GM23338 (cell line): ENCODE measurements around the gene CTXN1. TPM values are rescaled to one million over a fixed set of nuclear protein-coding genes. Genes with fewer than 3 reads are reported as not detected.

Experiments
- ATAC-seq: fragments of 200-7000 bp; cut with Tn5 transposase; 3 replicates; pipeline ENCODE4 v1.9.1; 2020
- DNase-seq: peaks from one replicate; pipeline ENCODE4 v3.0.0-alpha.2; 2015; ENCODE audit warnings: low spot score
- H2AFZ ChIP-seq: fragments of 200-600 bp; sonication (generic); 2 replicates; pipeline ENCODE4 v1.8.0; 2016; ENCODE audit warnings: antibody characterized with exemption, mild to moderate bottlenecking, moderate library complexity
- H3F3A ChIP-seq: fragments of 200-600 bp; sonication (generic); replicated peaks from 2 replicates; pipeline ENCODE4 v1.8.0; 2017; ENCODE audit warnings: antibody characterized with exemption, mixed run types, low read depth
- H3K27ac ChIP-seq: fragments of 200-600 bp; sonication (generic); 2 replicates; pipeline ENCODE4 v1.6.1; 2016; ENCODE audit warnings: low read depth
- H3K27me3 ChIP-seq: fragments of 200-600 bp; sonication (generic); 2 replicates; pipeline ENCODE4 v1.8.0; 2016; ENCODE audit warnings: mild to moderate bottlenecking, mixed run types, moderate library complexity; ENCODE audit not compliant: insufficient read depth
- H3K36me3 ChIP-seq: fragments of 200-600 bp; sonication (generic); 2 replicates; pipeline ENCODE4 v1.8.0; 2016; ENCODE audit warnings: mild to moderate bottlenecking; ENCODE audit not compliant: insufficient read depth
- H3K4me1 ChIP-seq: fragments of 200-600 bp; sonication (generic); 2 replicates; pipeline ENCODE4 v1.8.0; 2016; ENCODE audit warnings: mild to moderate bottlenecking, moderate library complexity; ENCODE audit not compliant: insufficient read depth
- H3K4me2 ChIP-seq: fragments of 200-600 bp; sonication (generic); 2 replicates; pipeline ENCODE4 v1.7.1; 2017; ENCODE audit warnings: mixed run types
- H3K4me3 ChIP-seq: fragments of 200-600 bp; sonication (generic); 2 replicates; pipeline ENCODE4 v1.6.1; 2016; ENCODE audit warnings: mixed run types
- H3K79me2 ChIP-seq: fragments of 200-600 bp; sonication (generic); replicated peaks from 2 replicates; pipeline ENCODE4 v1.8.0; 2017; ENCODE audit warnings: mild to moderate bottlenecking; ENCODE audit not compliant: insufficient read depth
- H3K9me2 ChIP-seq: fragments of 200-600 bp; sonication (generic); 2 replicates; pipeline ENCODE4 v1.8.0; 2017; ENCODE audit not compliant: insufficient read depth
- H4K20me1 ChIP-seq: fragments of 200-600 bp; sonication (generic); replicated peaks from 2 replicates; pipeline ENCODE4 v1.8.0; 2017; ENCODE audit warnings: mild to moderate bottlenecking; ENCODE audit not compliant: insufficient read depth
- H3K27ac Mint-ChIP-seq: 2 replicates; pipeline ENCODE4 v1.8.0; 2020; ENCODE audit warnings: inconsistent platforms, mild to moderate bottlenecking, moderate library complexity, mixed read lengths
- H3K27me3 Mint-ChIP-seq: 3 replicates; pipeline ENCODE4 v1.8.0; 2022; ENCODE audit warnings: low read depth, mild to moderate bottlenecking, moderate library complexity, mixed read lengths, inconsistent platforms; ENCODE audit not compliant: insufficient read depth, poor library complexity
- H3K36me3 Mint-ChIP-seq: 3 replicates; pipeline ENCODE4 v1.8.0; 2021; ENCODE audit warnings: low read depth, mild to moderate bottlenecking, inconsistent platforms, moderate library complexity, mixed read lengths
- H3K4me1 Mint-ChIP-seq: 3 replicates; pipeline ENCODE4 v1.8.0; 2020; ENCODE audit warnings: mild to moderate bottlenecking, inconsistent platforms, mixed read lengths
- H3K4me3 Mint-ChIP-seq: 3 replicates; pipeline ENCODE4 v1.8.0; 2021; ENCODE audit warnings: moderate library complexity, mild to moderate bottlenecking, inconsistent platforms, mixed read lengths
- H3K9me3 Mint-ChIP-seq: 3 replicates; pipeline ENCODE4 v1.8.0; 2020; ENCODE audit warnings: moderate library complexity, mild to moderate bottlenecking, inconsistent platforms, mixed read lengths
- CTCF ChIP-seq, 2 experiments: fragments of 200-600 bp in 1 of 2; sonication (generic) in 1 of 2; conservative IDR thresholded peaks; 2 replicates each; pipeline versions ENCODE4 v1.5.1 to v1.6.1; 2016 to 2017; ENCODE audit warnings: antibody characterized with exemption in 2 of 2, low read depth in 2 of 2, mild to moderate bottlenecking in 2 of 2, moderate library complexity in 1 of 2
- NANOG ChIP-seq: IDR thresholded peaks from 2 replicates; pipeline ENCODE4 v1.6.1; 2016; ENCODE audit warnings: antibody characterized with exemption, borderline replicate concordance
- POLR2AphosphoS5 ChIP-seq: IDR thresholded peaks from 2 replicates; pipeline ENCODE4 v1.6.1; 2016; ENCODE audit warnings: antibody characterized with exemption, low read depth
- STAT1 ChIP-seq: IDR thresholded peaks from one replicate; pipeline ENCODE4 v1.6.1; 2016; ENCODE audit warnings: antibody characterized with exemption; ENCODE audit not compliant: unreplicated experiment
- ZNF114 ChIP-seq: fragments of 250-450 bp; sonication (Bioruptor Pico); IDR thresholded peaks from 2 replicates; pipeline ENCODE4 v1.5.0; 2020; ENCODE audit warnings: mild to moderate bottlenecking, moderate library complexity
- ZNF331 ChIP-seq: fragments of 250-450 bp; sonication (Bioruptor Pico); IDR thresholded peaks from 2 replicates; pipeline ENCODE4 v1.5.0; 2020; ENCODE audit warnings: low read depth, mild to moderate bottlenecking, moderate library complexity
- polyA plus RNA-seq: library from polyadenylated mRNA; unstranded; fragments of >200 nt; fragmentation: Nextera tagmentation; extraction: Ambion mirVana; gene quantifications from 2 replicates; pipeline ENCODE4 v1.2.1, GENCODE V29; 2016
- total RNA-seq: library from RNA; depleted of rRNA; stranded (reverse); fragments of >200 nt; shearing (Covaris generic); gene quantifications from 2 replicates; pipeline ENCODE4 v1.2.3, GENCODE V29; 2014
- TF ChIP-seq, protein P1 (sequence below): IDR thresholded peaks from 2 replicates; pipeline ENCODE4 v1.6.1; 2016; ENCODE audit warnings: antibody characterized with exemption
- TF ChIP-seq, protein P2 (sequence below): IDR thresholded peaks from one replicate; pipeline ENCODE4 v1.6.1; 2018; ENCODE audit warnings: antibody characterized with exemption; ENCODE audit not compliant: unreplicated experiment

Gene CTXN1
- total and polyA plus RNA-seq, 2 experiments from 2014 or later, result 22.5 to 52.4 TPM

- no peak for ATAC-seq
- Histone ChIP-seq H3K36me3 (peaks cover 12% of the 10 kb centered on the region), H2AFZ (no peak overlapping the region), H3K4me3 (peak overlapping the region; percentile 99), H3K27ac (no peak overlapping the region; the same call in 1 of the 2 replicates), H3K27me3 (no peaks in the 10 kb centered on the region), H3K79me2 (peaks cover 61% of the 10 kb centered on the region), H3K9me2 (no peaks in the 10 kb centered on the region), H3K4me1 (no peaks in the 10 kb centered on the region; the same call in 1 of the 2 replicates), H3F3A (peaks cover 13% of the 10 kb centered on the region; the same call in 1 of the 2 replicates), H4K20me1 (peaks cover 26% of the 10 kb centered on the region), H3K4me2 (peak overlapping the region; percentile 94)
- Mint-ChIP-seq H3K27me3 (peaks cover 18% of the 10 kb centered on the region), H3K36me3 (peaks cover 54% of the 10 kb centered on the region), H3K4me1 (peaks cover 13% of the 10 kb centered on the region; the same call in 2 of the 3 replicates), H3K27ac (no peak overlapping the region), H3K4me3 (peak overlapping the region; percentile 94), H3K9me3 (peaks cover 14% of the 10 kb centered on the region)
- TF ChIP-seq POLR2AphosphoS5 (no peak), NANOG (no peak), ZNF114 (no peak), STAT1 (no peak), ZNF331 (CRISPR knock-in tag) (no peak), CTCF (conservative IDR thresholded peaks at IDR 0.05; ENCODE audit: low read depth in 2 of 2) (no peak)
- TF ChIP-seq, protein P1, sequence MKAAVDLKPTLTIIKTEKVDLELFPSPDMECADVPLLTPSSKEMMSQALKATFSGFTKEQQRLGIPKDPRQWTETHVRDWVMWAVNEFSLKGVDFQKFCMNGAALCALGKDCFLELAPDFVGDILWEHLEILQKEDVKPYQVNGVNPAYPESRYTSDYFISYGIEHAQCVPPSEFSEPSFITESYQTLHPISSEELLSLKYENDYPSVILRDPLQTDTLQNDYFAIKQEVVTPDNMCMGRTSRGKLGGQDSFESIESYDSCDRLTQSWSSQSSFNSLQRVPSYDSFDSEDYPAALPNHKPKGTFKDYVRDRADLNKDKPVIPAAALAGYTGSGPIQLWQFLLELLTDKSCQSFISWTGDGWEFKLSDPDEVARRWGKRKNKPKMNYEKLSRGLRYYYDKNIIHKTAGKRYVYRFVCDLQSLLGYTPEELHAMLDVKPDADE, result no peak
- TF ChIP-seq, protein P2, sequence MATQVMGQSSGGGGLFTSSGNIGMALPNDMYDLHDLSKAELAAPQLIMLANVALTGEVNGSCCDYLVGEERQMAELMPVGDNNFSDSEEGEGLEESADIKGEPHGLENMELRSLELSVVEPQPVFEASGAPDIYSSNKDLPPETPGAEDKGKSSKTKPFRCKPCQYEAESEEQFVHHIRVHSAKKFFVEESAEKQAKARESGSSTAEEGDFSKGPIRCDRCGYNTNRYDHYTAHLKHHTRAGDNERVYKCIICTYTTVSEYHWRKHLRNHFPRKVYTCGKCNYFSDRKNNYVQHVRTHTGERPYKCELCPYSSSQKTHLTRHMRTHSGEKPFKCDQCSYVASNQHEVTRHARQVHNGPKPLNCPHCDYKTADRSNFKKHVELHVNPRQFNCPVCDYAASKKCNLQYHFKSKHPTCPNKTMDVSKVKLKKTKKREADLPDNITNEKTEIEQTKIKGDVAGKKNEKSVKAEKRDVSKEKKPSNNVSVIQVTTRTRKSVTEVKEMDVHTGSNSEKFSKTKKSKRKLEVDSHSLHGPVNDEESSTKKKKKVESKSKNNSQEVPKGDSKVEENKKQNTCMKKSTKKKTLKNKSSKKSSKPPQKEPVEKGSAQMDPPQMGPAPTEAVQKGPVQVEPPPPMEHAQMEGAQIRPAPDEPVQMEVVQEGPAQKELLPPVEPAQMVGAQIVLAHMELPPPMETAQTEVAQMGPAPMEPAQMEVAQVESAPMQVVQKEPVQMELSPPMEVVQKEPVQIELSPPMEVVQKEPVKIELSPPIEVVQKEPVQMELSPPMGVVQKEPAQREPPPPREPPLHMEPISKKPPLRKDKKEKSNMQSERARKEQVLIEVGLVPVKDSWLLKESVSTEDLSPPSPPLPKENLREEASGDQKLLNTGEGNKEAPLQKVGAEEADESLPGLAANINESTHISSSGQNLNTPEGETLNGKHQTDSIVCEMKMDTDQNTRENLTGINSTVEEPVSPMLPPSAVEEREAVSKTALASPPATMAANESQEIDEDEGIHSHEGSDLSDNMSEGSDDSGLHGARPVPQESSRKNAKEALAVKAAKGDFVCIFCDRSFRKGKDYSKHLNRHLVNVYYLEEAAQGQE, result no peak
- DNase-seq, result no peak
These were observed 16.1 kb upstream of the CTXN1 start for GRCh38 chr19:7941895-7942596.
